ENCODE data around the gene WDFY4.

Gene WDFY4

GRCh38 chr10:48946891-48947500 is 262.3 kb downstream of the WDFY4 start:
- ChIA-PET CTCF (interaction anchor here (0.6 to 1.1 kb wide), 2 partner anchors 267 to 291 kb away, joined by 3 read pairs; no protein-coding TSS in a partner anchor), POLR2A (no interaction called here)
- TF ChIP-seq L3MBTL2 (conservative IDR thresholded peaks at IDR 0.05) = no peak
- no peak for TF ChIP-seq ELF4 (IDR thresholded peaks at IDR 0.05)
- TF ChIP-seq SP1 (IDR thresholded peaks at IDR 0.05) = no peak
- TF ChIP-seq NFRKB (IDR thresholded peaks at IDR 0.05) = no peak
- no peak for TF ChIP-seq FOXA1 (IDR thresholded peaks at IDR 0.05)
- no peak for TF ChIP-seq TARDBP (IDR thresholded peaks at IDR 0.05)
- no peak for TF ChIP-seq FOXK2 (IDR thresholded peaks at IDR 0.05)
- no peak for DNase-seq (ENCODE audit: extremely low spot score)

- ChIA-PET CTCF (interaction anchor here (1.1 kb wide), 1 partner anchor 292 kb away, joined by 3 read pairs; no protein-coding TSS in a partner anchor), POLR2A (no interaction called here)
Measured at GRCh38 chr10:48947690-48948469, 263.2 kb downstream of the WDFY4 start.

DNA sequence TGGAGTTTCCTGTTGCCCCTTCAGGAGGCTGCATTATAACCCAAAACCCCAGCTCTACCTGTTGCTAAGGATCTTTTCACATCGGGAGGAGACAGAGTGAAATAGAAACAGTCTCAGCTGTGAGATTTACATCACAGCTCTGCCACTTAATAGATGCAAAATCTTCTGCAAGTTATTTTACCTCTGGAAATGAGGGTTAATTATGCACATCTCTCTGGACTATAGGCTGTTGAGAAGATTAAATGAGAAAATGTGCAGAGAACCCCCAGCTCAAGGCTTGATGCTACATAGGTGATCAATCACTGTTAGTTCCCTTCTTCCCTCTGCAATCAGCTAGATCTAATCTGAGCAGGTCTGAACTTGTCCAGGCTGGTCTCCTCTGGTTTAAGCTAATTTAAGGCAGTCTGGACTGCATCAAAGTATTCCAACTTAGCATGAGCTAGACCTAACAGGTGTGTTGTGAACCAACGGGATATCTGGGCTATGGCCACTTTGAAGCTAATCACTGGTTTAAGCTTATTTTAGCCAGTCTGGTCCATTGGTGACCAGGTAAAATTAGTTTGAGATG is 263.9 kb downstream of the WDFY4 start:
- CTCF ChIA-PET = no interaction called here
- POLR2A ChIA-PET = no interaction called here
- TF ChIP-seq TARDBP (IDR thresholded peaks at IDR 0.05) (no peak), PKNOX1 (IDR thresholded peaks at IDR 0.05) (no peak), ARNT (IDR thresholded peaks at IDR 0.05) (no peak), L3MBTL2 (conservative IDR thresholded peaks at IDR 0.05) (no peak), NFRKB (IDR thresholded peaks at IDR 0.05) (no peak), SUZ12 (IDR thresholded peaks at IDR 0.05) (no peak), LEF1 (IDR thresholded peaks at IDR 0.05; ENCODE audit: borderline replicate concordance) (no peak), ELF4 (IDR thresholded peaks at IDR 0.05) (no peak), HDGF (IDR thresholded peaks at IDR 0.05; ENCODE audit: borderline replicate concordance) (no peak), SP1 (IDR thresholded peaks at IDR 0.05) (no peak), BHLHE40 (IDR thresholded peaks at IDR 0.05; ENCODE audit: borderline replicate concordance) (no peak), FOXM1 (IDR thresholded peaks at IDR 0.05; ENCODE audit: borderline replicate concordance) (no peak), FOXK2 (IDR thresholded peaks at IDR 0.05) (no peak), FOXA1 (IDR thresholded peaks at IDR 0.05) (no peak), CTBP1 (IDR thresholded peaks at IDR 0.05; ENCODE audit: borderline replicate concordance) (no peak), ZNF384 (IDR thresholded peaks at IDR 0.05) (no peak)
- DNase-seq (ENCODE audit: extremely low spot score) = no peak

More at GRCh38 chr10:48947690-48948469, 263.2 kb downstream of the WDFY4 start:
- no peak for TF ChIP-seq FOXK2 (IDR thresholded peaks at IDR 0.05)
- TF ChIP-seq CTBP1 (IDR thresholded peaks at IDR 0.05; ENCODE audit: borderline replicate concordance) = no peak
- no peak for TF ChIP-seq LEF1 (IDR thresholded peaks at IDR 0.05; ENCODE audit: borderline replicate concordance)
- TF ChIP-seq BHLHE40 (IDR thresholded peaks at IDR 0.05; ENCODE audit: borderline replicate concordance) = no peak
- TF ChIP-seq FOXM1 (IDR thresholded peaks at IDR 0.05; ENCODE audit: borderline replicate concordance) = no peak
- TF ChIP-seq ELF4 (IDR thresholded peaks at IDR 0.05) = no peak
- TF ChIP-seq PKNOX1 (IDR thresholded peaks at IDR 0.05) = no peak
- TF ChIP-seq L3MBTL2 (conservative IDR thresholded peaks at IDR 0.05) = no peak
- TF ChIP-seq NFRKB (IDR thresholded peaks at IDR 0.05) = no peak
- TF ChIP-seq TARDBP (IDR thresholded peaks at IDR 0.05) = no peak
- TF ChIP-seq ARNT (IDR thresholded peaks at IDR 0.05) = no peak
- TF ChIP-seq SUZ12 (IDR thresholded peaks at IDR 0.05) = no peak
- no peak for TF ChIP-seq FOXA1 (IDR thresholded peaks at IDR 0.05)
- no peak for TF ChIP-seq ZNF384 (IDR thresholded peaks at IDR 0.05)
- TF ChIP-seq SP1 (IDR thresholded peaks at IDR 0.05) = no peak
- no peak for TF ChIP-seq HDGF (IDR thresholded peaks at IDR 0.05; ENCODE audit: borderline replicate concordance)
- DNase-seq (ENCODE audit: extremely low spot score) = no peak

- no peak for DNase-seq (ENCODE audit: extremely low spot score)
- TF ChIP-seq LEF1 (IDR thresholded peaks at IDR 0.05; ENCODE audit: borderline replicate concordance) (no peak), SUZ12 (IDR thresholded peaks at IDR 0.05) (no peak), TARDBP (IDR thresholded peaks at IDR 0.05) (no peak), NFRKB (IDR thresholded peaks at IDR 0.05) (no peak)
- POLR2A ChIA-PET = no interaction called here
- CTCF ChIA-PET = no interaction called here
Measured at GRCh38 chr10:48951707-48952106, 267.0 kb downstream of the WDFY4 start.

DNA sequence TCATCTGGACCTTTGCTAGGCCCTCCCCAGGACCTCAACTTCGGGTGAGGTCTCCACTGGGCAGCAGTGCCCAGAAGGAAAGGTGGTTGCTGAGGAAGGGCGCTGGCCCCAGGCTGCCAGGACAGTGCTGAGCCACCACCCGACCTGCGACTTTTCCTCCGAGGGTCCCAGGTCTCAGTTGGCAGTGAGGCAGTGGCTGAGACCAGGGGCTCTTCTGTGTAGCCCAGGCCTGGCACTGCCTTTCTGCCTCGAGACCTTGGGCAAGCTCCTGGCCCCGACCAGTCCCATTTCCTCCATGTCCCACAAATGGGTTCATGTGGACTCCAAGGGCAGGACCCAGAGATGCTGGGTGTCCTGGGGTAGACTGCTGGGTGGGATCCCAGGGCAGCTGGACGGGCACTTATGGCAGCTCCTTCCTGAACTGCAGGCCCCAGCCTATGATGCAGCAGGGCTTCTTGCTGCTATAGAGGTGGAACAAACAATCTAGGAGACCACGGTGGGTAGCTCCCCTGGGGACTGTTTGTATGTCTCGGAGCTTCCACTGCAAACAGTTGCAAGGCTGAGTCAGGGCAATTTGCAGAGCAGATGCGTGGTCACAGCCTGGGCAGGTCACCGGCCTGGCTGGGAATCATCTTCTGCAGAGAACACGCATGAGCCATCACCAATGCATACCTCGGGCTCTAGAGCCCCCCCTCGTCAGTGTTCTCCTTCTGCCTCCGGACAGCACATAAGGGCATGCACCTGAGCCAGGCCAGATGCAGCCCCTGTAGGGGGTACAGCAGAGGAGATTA is 272.9 kb downstream of the WDFY4 start:
- TF ChIP-seq ELF4 (IDR thresholded peaks at IDR 0.05) = no peak
- TF ChIP-seq PKNOX1 (IDR thresholded peaks at IDR 0.05) = no peak
- no peak for TF ChIP-seq LEF1 (IDR thresholded peaks at IDR 0.05; ENCODE audit: borderline replicate concordance)
- TF ChIP-seq ZNF384 (IDR thresholded peaks at IDR 0.05) = no peak
- TF ChIP-seq SUZ12 (IDR thresholded peaks at IDR 0.05) = no peak
- no peak for DNase-seq (ENCODE audit: extremely low spot score)
- POLR2A ChIA-PET = no interaction called here
- CTCF ChIA-PET = no interaction called here

Measured in HEK293T (cell line).